H1 (cell line): Measurements from ENCODE around the gene EIPR1. TPM values are rescaled to one million over a fixed set of nuclear protein-coding genes. Genes with fewer than 3 reads are reported as not detected.

Experiments used
- CTCF ChIA-PET: fragments of 300-600 bp; sonication (Branson Sonifier 250); formaldehyde crosslinking; loops from one replicate; lab custom pipeline; 2021; ENCODE audit not compliant: partially characterized antibody; lab: Charles Lee
- POLR2A ChIA-PET: fragments of 300-600 bp; sonication (Branson Sonifier 250); formaldehyde crosslinking; loops from one replicate; lab custom pipeline; 2021; ENCODE audit warnings: inconsistent platforms; ENCODE audit not compliant: partially characterized antibody; lab: Charles Lee
- DNase-seq, 2 experiments: peaks; one replicate each; pipeline versions ENCODE4 v3.0.0 to v3.0.0-alpha.2; 2010 to 2022; ENCODE audit warnings: low spot score in 2 of 2, low read depth in 1 of 2, mixed read lengths in 1 of 2
- FAIRE-seq: peaks from 2 replicates; lab custom pipeline; 2011; peaks lifted over from hg19 to GRCh38; lab: Jason Lieb, UNC
- H2AFZ ChIP-seq: 2 replicates; pipeline ENCODE4 v1.8.1; 2012; ENCODE audit warnings: low read length, inconsistent platforms
- H2AK5ac ChIP-seq: 2 replicates; pipeline ENCODE4 v1.6.1; 2013; ENCODE audit warnings: low read depth, low read length
- H2BK120ac ChIP-seq: replicated peaks from 2 replicates; pipeline ENCODE3; 2013; ENCODE audit warnings: low read depth, low read length, inconsistent platforms
- H2BK12ac ChIP-seq: 2 replicates; pipeline ENCODE4 v1.6.1; 2013; ENCODE audit warnings: low read depth, low read length
- H2BK15ac ChIP-seq: 2 replicates; pipeline ENCODE4 v1.6.1; 2013; ENCODE audit warnings: low read length
- H2BK20ac ChIP-seq: 2 replicates; pipeline ENCODE4 v1.6.1; 2013; ENCODE audit warnings: low read length
- H2BK5ac ChIP-seq: 2 replicates; pipeline ENCODE4 v1.6.1; 2013; ENCODE audit warnings: low read depth, low read length
- H3K14ac ChIP-seq: 2 replicates; pipeline ENCODE4 v1.6.1; 2013; ENCODE audit warnings: inconsistent platforms; ENCODE audit not compliant: insufficient read length
- H3K18ac ChIP-seq: 2 replicates; pipeline ENCODE4 v1.6.1; 2013; ENCODE audit warnings: low read length; ENCODE audit errors: extremely low read depth
- H3K23ac ChIP-seq: 2 replicates; pipeline ENCODE4 v1.6.1; 2013; ENCODE audit warnings: inconsistent platforms; ENCODE audit not compliant: insufficient read length
- H3K23me2 ChIP-seq: 2 replicates; pipeline ENCODE4 v1.6.1; 2013; ENCODE audit warnings: low read depth, low read length
- H3K27ac ChIP-seq: 2 replicates; pipeline ENCODE4 v1.6.1; 2011; ENCODE audit warnings: low read depth, low read length, inconsistent platforms
- H3K27me3 ChIP-seq, 4 experiments: replicated peaks in 1 of 4; 1 replicate in 1 of 4; 2 replicates in 3 of 4; pipeline versions ENCODE4 v1.6.1 to v1.8.1; 2011 to 2013; ENCODE audit warnings: low read length in 3 of 4, mild to moderate bottlenecking in 3 of 4, inconsistent platforms in 2 of 4, mixed read lengths in 2 of 4, moderate library complexity in 1 of 4; ENCODE audit not compliant: control insufficient read depth in 3 of 4, insufficient read depth in 3 of 4; ENCODE audit errors: extremely low read depth in 1 of 4
- H3K36me3 ChIP-seq, 4 experiments: 2 replicates each; pipeline versions ENCODE4 v1.6.1 to v1.8.1; 2011 to 2013; ENCODE audit warnings: mild to moderate bottlenecking in 4 of 4, low read length in 3 of 4, moderate library complexity in 2 of 4, control low read depth in 1 of 4, inconsistent platforms in 1 of 4; ENCODE audit not compliant: insufficient read depth in 4 of 4, control insufficient read depth in 2 of 4
- H3K4ac ChIP-seq: replicated peaks from 2 replicates; pipeline ENCODE3; 2013; ENCODE audit warnings: low read length, low read depth, mixed read lengths, inconsistent platforms; ENCODE audit not compliant: insufficient read length
- H3K4me1 ChIP-seq, 4 experiments: replicated peaks in 1 of 4; 1 replicate in 1 of 4; 2 replicates in 3 of 4; pipeline versions ENCODE4 v1.6.1 to v1.8.1; 2011 to 2013; ENCODE audit warnings: low read length in 3 of 4, inconsistent platforms in 2 of 4, mixed read lengths in 1 of 4; ENCODE audit not compliant: insufficient read depth in 4 of 4, control insufficient read depth in 3 of 4
- H3K4me2 ChIP-seq, 2 experiments: 2 replicates each; pipeline versions ENCODE4 v1.6.1 to v1.8.1; 2011 to 2013; ENCODE audit warnings: low read depth in 2 of 2, low read length in 2 of 2, control low read depth in 1 of 2, inconsistent platforms in 1 of 2, mild to moderate bottlenecking in 1 of 2; ENCODE audit not compliant: insufficient read depth in 1 of 2
- H3K4me3 ChIP-seq, 4 experiments: fragments of 200-600, 300-600 bp in 1 of 4; sonication (generic), shearing (Covaris generic), sonication (Bioruptor Twin) in 1 of 4; 2 replicates each; pipeline versions ENCODE4 v1.5.1 to v1.8.1; 2011 to 2016; ENCODE audit warnings: low read length in 4 of 4, low read depth in 3 of 4, control low read depth in 2 of 4, inconsistent platforms in 2 of 4, mild to moderate bottlenecking in 2 of 4, mixed read lengths in 1 of 4, moderate library complexity in 1 of 4; ENCODE audit not compliant: insufficient read depth in 2 of 4; ENCODE audit errors: extremely low read depth in 1 of 4
- H3K56ac ChIP-seq: replicated peaks from 2 replicates; pipeline ENCODE3; 2013; ENCODE audit warnings: low read depth, mild to moderate bottlenecking, mixed read lengths, low read length, inconsistent platforms; ENCODE audit not compliant: insufficient read length
- H3K79me1 ChIP-seq: 2 replicates; pipeline ENCODE4 v1.6.1; 2013; ENCODE audit warnings: low read depth, low read length, control low read depth
- H3K79me2 ChIP-seq, 2 experiments: 2 replicates each; pipeline versions ENCODE4 v1.6.1 to v1.8.1; 2012 to 2013; ENCODE audit warnings: low read length in 2 of 2, mild to moderate bottlenecking in 2 of 2, inconsistent platforms in 1 of 2; ENCODE audit not compliant: insufficient read depth in 2 of 2, control insufficient read depth in 1 of 2
- H3K9ac ChIP-seq, 4 experiments: replicated peaks in 1 of 4; 1 replicate in 1 of 4; 2 replicates in 3 of 4; pipeline versions ENCODE4 v1.6.1 to v1.8.1; 2011 to 2013; ENCODE audit warnings: low read depth in 3 of 4, low read length in 3 of 4, control low read depth in 2 of 4, mild to moderate bottlenecking in 2 of 4, moderate library complexity in 2 of 4, inconsistent platforms in 1 of 4; ENCODE audit errors: extremely low read depth in 1 of 4
- H3K9me3 ChIP-seq, 2 experiments: 2 replicates each; pipeline versions ENCODE4 v1.6.1 to v1.8.1; 2012 to 2013; ENCODE audit warnings: mild to moderate bottlenecking in 2 of 2, moderate library complexity in 2 of 2, control low read depth in 1 of 2, inconsistent platforms in 1 of 2, low read depth in 1 of 2, low read length in 1 of 2, mixed read lengths in 1 of 2; ENCODE audit not compliant: insufficient read depth in 2 of 2
- H4K20me1 ChIP-seq, 2 experiments: replicated peaks in 1 of 2; 2 replicates each; pipeline versions ENCODE3 to v1.8.1; 2011 to 2013; ENCODE audit warnings: inconsistent platforms in 2 of 2, low read length in 2 of 2, mild to moderate bottlenecking in 1 of 2; ENCODE audit not compliant: insufficient read depth in 2 of 2, control insufficient read depth in 1 of 2
- H4K5ac ChIP-seq: 2 replicates; pipeline ENCODE4 v1.6.1; 2013; ENCODE audit warnings: low read length, low read depth, mixed read lengths, inconsistent platforms; ENCODE audit not compliant: insufficient read length
- H4K8ac ChIP-seq: 2 replicates; pipeline ENCODE4 v1.8.0; 2013; ENCODE audit warnings: mild to moderate bottlenecking, moderate library complexity, low read length, inconsistent platforms; ENCODE audit not compliant: insufficient read depth; ENCODE audit errors: extremely low read depth
- H4K91ac ChIP-seq: replicated peaks from 2 replicates; pipeline ENCODE3; 2013; ENCODE audit warnings: low read length, mixed read lengths, inconsistent platforms; ENCODE audit not compliant: insufficient read length
- ASH2L ChIP-seq: fragments of 200-600, 300-600 bp; sonication (generic); IDR thresholded peaks from one replicate; pipeline ENCODE4 v1.7.1; 2017; ENCODE audit warnings: low read length
- CBX8 ChIP-seq: fragments of 300-800, 300-1000 bp; sonication (generic); IDR thresholded peaks from 2 replicates; pipeline ENCODE4 v1.7.1; 2016; ENCODE audit warnings: low read depth, low read length, borderline replicate concordance
- CEBPB ChIP-seq: IDR thresholded peaks from 2 replicates; pipeline ENCODE4 v1.6.1; 2012; ENCODE audit warnings: low read depth, low read length
- JUND ChIP-seq: IDR thresholded peaks from 2 replicates; pipeline ENCODE4 v1.6.1; 2011; ENCODE audit warnings: mild to moderate bottlenecking, improper control_type of control experiment, low read length
- KDM4A ChIP-seq: IDR thresholded peaks from one replicate; pipeline ENCODE4 v1.7.1; 2012; ENCODE audit warnings: low read depth, mild to moderate bottlenecking, moderate library complexity, low read length, inconsistent platforms; ENCODE audit not compliant: severe bottlenecking
- PHF8 ChIP-seq: fragments of 200-600 bp; sonication (generic); conservative IDR thresholded peaks from 2 replicates; pipeline ENCODE4 v1.7.1; 2012; ENCODE audit warnings: low read depth, mild to moderate bottlenecking, inconsistent platforms, low read length, moderate library complexity
- SIN3A ChIP-seq, 2 experiments: IDR thresholded peaks in 1 of 2; conservative IDR thresholded peaks in 1 of 2; 2 replicates each; pipeline ENCODE4 v1.6.1; 2011 to 2012; ENCODE audit warnings: low read length in 2 of 2, improper control_type of control experiment in 1 of 2, low read depth in 1 of 2, mild to moderate bottlenecking in 1 of 2
- SIRT6 ChIP-seq: IDR thresholded peaks from one replicate; pipeline ENCODE4 v1.7.1; 2012; ENCODE audit warnings: low read length, inconsistent platforms
- SP1 ChIP-seq: IDR thresholded peaks from 2 replicates; pipeline ENCODE4 v1.6.1; 2011; ENCODE audit warnings: low read depth, low read length
- TBP ChIP-seq: IDR thresholded peaks from 2 replicates; pipeline ENCODE4 v1.6.1; 2011; ENCODE audit warnings: low read depth, low read length, improper control_type of control experiment
- YY1 ChIP-seq: IDR thresholded peaks from 2 replicates; pipeline ENCODE4 v1.6.1; 2011; ENCODE audit warnings: low read depth, mild to moderate bottlenecking, low read length
- WGBS, 2 experiments: shearing (Covaris generic) in 1 of 2; methylation state at CpG; one replicate each; pipeline versions ENCODE4 v1.1.6 to v1.1.7; 2013 to 2015; ENCODE audit warnings: low lambda C conversion rate in 2 of 2, mixed read lengths in 2 of 2, inconsistent platforms in 1 of 2, low coverage in 1 of 2, missing lambda C conversion rate in 1 of 2; ENCODE audit not compliant: insufficient replicate concordance in 2 of 2, insufficient coverage in 1 of 2, insufficient read length in 1 of 2; ENCODE audit errors: extremely low coverage in 1 of 2, missing lambda C conversion rate in 1 of 2; 5-methylcytosine and 5-hydroxymethylcytosine counted together
- polyA plus RNA-seq, 7 experiments: library from polyadenylated mRNA; depleted of rRNA in 3 of 7; stranded (reverse) in 5 of 7; unstranded in 2 of 7; fragments of >200 nt in 5 of 7; fragments of 200-250 nt in 2 of 7; gene quantifications; 1 replicate in 5 of 7; 2 replicates in 1 of 7; 4 replicates in 1 of 7; pipeline versions ENCODE4 v1.2.1 to v1.2.3, GENCODE V29; 2011 to 2013; ENCODE audit warnings: missing spikeins in 2 of 7, mixed read lengths in 2 of 7
- total RNA-seq: library from RNA; stranded (reverse); fragmentation: NEBNext Ultra II Directional; extraction: Animal tissue kit (Norgen Biotek cat#: 25700); gene quantifications from 2 replicates; pipeline ENCODE4 v1.2.1, GENCODE V29; 2021
- TF ChIP-seq, protein P1 (sequence below), 3 experiments: IDR thresholded peaks; 1 replicate in 2 of 3; 2 replicates in 1 of 3; pipeline versions ENCODE4 v1.5.1 to v1.6.1; 2011; ENCODE audit warnings: low read length in 3 of 3, mild to moderate bottlenecking in 3 of 3, inconsistent platforms in 2 of 3, low read depth in 1 of 3, moderate library complexity in 1 of 3; ENCODE audit not compliant: insufficient read depth in 1 of 3; ENCODE audit errors: control extremely low read depth in 1 of 3

The EIPR1 gene
- total and polyA plus RNA-seq, 2 of the 8 experiments (the other 6 are each of a cell fraction or from before 2014, with no cell fraction given), result 26.3 to 56.4 TPM

DNA sequence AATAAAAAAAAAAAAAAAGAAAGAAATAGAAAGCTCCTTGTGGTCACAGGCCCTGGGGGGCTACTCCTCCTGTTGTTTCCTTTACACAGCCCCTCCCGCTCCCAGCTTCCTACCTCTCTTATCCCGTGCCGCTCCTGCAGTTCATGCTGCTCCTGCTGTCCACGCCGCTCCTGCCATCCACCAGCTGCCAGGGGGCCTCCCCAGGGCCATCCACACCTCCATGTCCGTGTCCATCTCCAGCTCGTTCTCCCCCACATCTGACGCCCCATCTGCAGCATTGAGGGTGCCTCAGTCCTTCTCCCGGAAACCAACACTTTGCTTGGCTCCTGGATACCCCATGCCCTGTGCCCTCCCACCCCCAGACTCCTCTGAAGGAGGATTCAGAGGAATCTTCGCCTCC, 191.7 kb downstream of the EIPR1 start:
- Histone ChIP-seq H3K23ac (no peak overlapping the region), H3K36me3 (0 out of 8 replicates have a peak, but pooled peaks cover 0 to 3% (median 0%) of the 10 kb centered on the region in 4 experiments), H2AFZ (no peak overlapping the region), H3K14ac (no peak overlapping the region), H3K4me2 (no peak overlapping the region), H4K5ac (no peak overlapping the region), H4K8ac (peak overlapping the region; percentile 35; the same call in 1 of the 2 replicates), H3K23me2 (peaks cover 6% of the 10 kb centered on the region; the same call in 1 of the 2 replicates), H3K79me2 (no peaks in the 10 kb centered on the region), H3K27ac (no peak overlapping the region), H3K9me3 (no peaks in the 10 kb centered on the region), H3K56ac (no peak overlapping the region), H3K9ac (no peak overlapping the region), H2BK5ac (no peak overlapping the region; the same call in 1 of the 2 replicates), H4K20me1 (peaks cover 0 to 5% of the 10 kb centered on the region in 2 experiments), H3K4me1 (no peaks in the 10 kb centered on the region), H2AK5ac (no peak overlapping the region), H2BK12ac (no peak overlapping the region), H4K91ac (no peak overlapping the region), H2BK15ac (no peak overlapping the region), H2BK120ac (no peak overlapping the region), H3K18ac (no peak overlapping the region), H3K79me1 (no peaks in the 10 kb centered on the region; the same call in 1 of the 2 replicates), H2BK20ac (no peak overlapping the region), H3K4me3 (no peak overlapping the region), H3K27me3 (no peaks in the 10 kb centered on the region), H3K4ac (no peak overlapping the region)
- ChIA-PET POLR2A (no interaction called here), CTCF (interaction anchor here (0.6 kb wide), 1 partner anchor 17 kb away, joined by 4 read pairs; no protein-coding TSS in a partner anchor)
- DNase-seq (no peak), FAIRE-seq (no peak)
- WGBS, 2 experiments, result 96% methylated on average over 7 of the region's 10 CpGs; no CpG with 5 or more reads in 1 of the 2 experiments
- no peak for TF ChIP-seq YY1
- no peak for TF ChIP-seq PHF8
- TF ChIP-seq TBP, result no peak
- TF ChIP-seq CBX8, result no peak
- TF ChIP-seq, protein P1, sequence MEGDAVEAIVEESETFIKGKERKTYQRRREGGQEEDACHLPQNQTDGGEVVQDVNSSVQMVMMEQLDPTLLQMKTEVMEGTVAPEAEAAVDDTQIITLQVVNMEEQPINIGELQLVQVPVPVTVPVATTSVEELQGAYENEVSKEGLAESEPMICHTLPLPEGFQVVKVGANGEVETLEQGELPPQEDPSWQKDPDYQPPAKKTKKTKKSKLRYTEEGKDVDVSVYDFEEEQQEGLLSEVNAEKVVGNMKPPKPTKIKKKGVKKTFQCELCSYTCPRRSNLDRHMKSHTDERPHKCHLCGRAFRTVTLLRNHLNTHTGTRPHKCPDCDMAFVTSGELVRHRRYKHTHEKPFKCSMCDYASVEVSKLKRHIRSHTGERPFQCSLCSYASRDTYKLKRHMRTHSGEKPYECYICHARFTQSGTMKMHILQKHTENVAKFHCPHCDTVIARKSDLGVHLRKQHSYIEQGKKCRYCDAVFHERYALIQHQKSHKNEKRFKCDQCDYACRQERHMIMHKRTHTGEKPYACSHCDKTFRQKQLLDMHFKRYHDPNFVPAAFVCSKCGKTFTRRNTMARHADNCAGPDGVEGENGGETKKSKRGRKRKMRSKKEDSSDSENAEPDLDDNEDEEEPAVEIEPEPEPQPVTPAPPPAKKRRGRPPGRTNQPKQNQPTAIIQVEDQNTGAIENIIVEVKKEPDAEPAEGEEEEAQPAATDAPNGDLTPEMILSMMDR (IDR thresholded peaks at IDR 0.05; ENCODE audit: control extremely low read depth in 1 of 3, insufficient read depth in 1 of 3, low read depth in 1 of 3, low read length in 3 of 3), result no peak
- TF ChIP-seq JUND, result no peak
- no peak for TF ChIP-seq SP1
- TF ChIP-seq ASH2L, result no peak
- no peak for TF ChIP-seq CEBPB
- no peak for TF ChIP-seq SIN3A (conservative IDR thresholded peaks at IDR 0.05 in 1 of 2, IDR thresholded peaks at IDR 0.05 in 1 of 2; ENCODE audit: low read depth in 1 of 2, low read length in 2 of 2)
- no peak for TF ChIP-seq KDM4A
- TF ChIP-seq SIRT6, result no peak
